HepG2 (cell line): ENCODE data around the gene ZBTB43. TPM values are rescaled to one million over a fixed set of nuclear protein-coding genes. Genes with fewer than 3 reads are reported as not detected.
A peak's percentile ranks its signal among the peaks of the same experiment; 100 is the strongest.

Experiments used
- ARNT2 ChIP-seq: sonication (generic); formaldehyde crosslinking; IDR thresholded peaks from 2 replicates; pipeline ENCODE4 v1.8.0; 2022; ENCODE audit warnings: mild to moderate bottlenecking, low read depth, missing genetic modification reagents, moderate library complexity
- ATF1 ChIP-seq: IDR thresholded peaks from 2 replicates; pipeline ENCODE4 v1.6.1; 2016; ENCODE audit warnings: mild to moderate bottlenecking, control low read depth
- CERS6 ChIP-seq: sonication (generic); formaldehyde crosslinking; IDR thresholded peaks from 2 replicates; pipeline ENCODE4 v1.5.0; 2020; ENCODE audit warnings: missing genetic modification reagents
- CREM ChIP-seq, 2 experiments: sonication (generic) in 1 of 2; formaldehyde crosslinking in 1 of 2; IDR thresholded peaks; 2 replicates each; pipeline versions ENCODE4 v1.4.0 to v1.6.1; 2016 to 2020; ENCODE audit warnings: antibody characterized with exemption in 1 of 2, mild to moderate bottlenecking in 1 of 2, missing genetic modification reagents in 1 of 2
- DZIP1 ChIP-seq: sonication (generic); formaldehyde crosslinking; IDR thresholded peaks from 2 replicates; pipeline ENCODE4 v1.5.0; 2020; ENCODE audit warnings: mild to moderate bottlenecking, missing genetic modification reagents
- JUNB ChIP-seq: sonication (generic); formaldehyde crosslinking; IDR thresholded peaks from 2 replicates; pipeline ENCODE4 v1.8.0; 2022; ENCODE audit warnings: missing genetic modification reagents, mild to moderate bottlenecking, borderline replicate concordance
- MIXL1 ChIP-seq: IDR thresholded peaks from 2 replicates; pipeline ENCODE4 v1.6.1; 2016
- NFIB ChIP-seq: sonication (generic); formaldehyde crosslinking; IDR thresholded peaks from 2 replicates; pipeline ENCODE4 v1.9.0; 2021; ENCODE audit warnings: missing genetic modification reagents, mild to moderate bottlenecking, borderline replicate concordance
- NR1H2 ChIP-seq: sonication (generic); formaldehyde crosslinking; IDR thresholded peaks from 2 replicates; pipeline ENCODE4 v1.8.1; 2022; ENCODE audit warnings: low read depth, missing genetic modification reagents, borderline replicate concordance
- PHB2 ChIP-seq: fragments of 450-650 bp; IDR thresholded peaks from 2 replicates; pipeline ENCODE4 v1.6.1; 2018; ENCODE audit not compliant: partially characterized antibody
- RCOR2 ChIP-seq: IDR thresholded peaks from 2 replicates; pipeline ENCODE4 v1.6.1; 2016; ENCODE audit warnings: missing biosample characterization, missing genetic modification reagents
- SAFB2 ChIP-seq: sonication (generic); formaldehyde crosslinking; IDR thresholded peaks from 2 replicates; pipeline ENCODE4 v1.5.1; 2020; ENCODE audit warnings: missing genetic modification reagents, low read depth, mild to moderate bottlenecking, borderline replicate concordance
- SCMH1 ChIP-seq: sonication (generic); formaldehyde crosslinking; IDR thresholded peaks from 2 replicates; pipeline ENCODE4 v1.9.0; 2021; ENCODE audit warnings: missing genetic modification reagents, mild to moderate bottlenecking, borderline replicate concordance
- SRSF4 ChIP-seq: fragments of 200-400 bp; formaldehyde crosslinking; IDR thresholded peaks from one replicate; pipeline ENCODE4 v1.6.1; 2018; ENCODE audit warnings: mild to moderate bottlenecking, low read depth, low read length, moderate library complexity; ENCODE audit not compliant: poor library complexity, severe bottlenecking
- ZNF543 ChIP-seq: sonication (generic); formaldehyde crosslinking; IDR thresholded peaks from 2 replicates; pipeline ENCODE4 v1.4.0; 2020; ENCODE audit warnings: mild to moderate bottlenecking, missing genetic modification reagents
- ZNF572 ChIP-seq: sonication (generic); formaldehyde crosslinking; IDR thresholded peaks from 2 replicates; pipeline ENCODE4 v1.5.1; 2020; ENCODE audit warnings: mild to moderate bottlenecking, missing genetic modification reagents
- ZNF770 ChIP-seq: sonication (generic); formaldehyde crosslinking; IDR thresholded peaks from 2 replicates; pipeline ENCODE4 v1.5.0; 2020; ENCODE audit warnings: mild to moderate bottlenecking, missing genetic modification reagents
- ZNF816 ChIP-seq: sonication (generic); formaldehyde crosslinking; IDR thresholded peaks from 2 replicates; pipeline ENCODE4 v1.8.0; 2022; ENCODE audit warnings: missing genetic modification reagents, mild to moderate bottlenecking, borderline replicate concordance
- ZSCAN5A ChIP-seq: sonication (generic); formaldehyde crosslinking; IDR thresholded peaks from 2 replicates; pipeline ENCODE4 v1.8.0; 2022; ENCODE audit warnings: mild to moderate bottlenecking, missing genetic modification reagents, borderline replicate concordance
- polyA plus RNA-seq, 8 experiments: library from polyadenylated mRNA; depleted of rRNA in 3 of 8; stranded (reverse) in 7 of 8; unstranded in 1 of 8; fragments of >200 nt; fragmentation: Illumina TruSeq in 4 of 8; extraction: Trizol in 4 of 8; gene quantifications; 2 replicates each; pipeline versions ENCODE4 v1.2.1 to v1.2.3, GENCODE V29; 2011 to 2016; ENCODE audit warnings: low read depth in 4 of 8, missing spikeins in 1 of 8, mixed read lengths in 1 of 8; ENCODE audit not compliant: insufficient read depth in 1 of 8
- total RNA-seq, 5 experiments: library from RNA; depleted of rRNA; stranded (reverse); fragments of >200 nt; fragmentation: Illumina TruSeq; extraction: Trizol; gene quantifications; 2 replicates each; pipeline ENCODE4 v1.2.3, GENCODE V29; 2016; ENCODE audit warnings: low read depth in 1 of 5
- TF ChIP-seq, protein P1 (sequence below): fragments of 450-650 bp; IDR thresholded peaks from 2 replicates; pipeline ENCODE4 v1.6.1; 2016

ZBTB43 gene
- total and polyA plus RNA-seq, 2 of the 13 experiments (the other 11 are each of a cell fraction or from before 2014, with no cell fraction given) = 7.1 to 31.4 TPM

GRCh38 chr9:126804696-126805553 lies at the start of gene ZBTB43 (continued):
- TF ChIP-seq DZIP1 (no peak), ATF1 (CRISPR knock-in tag) (no peak), MIXL1 (CRISPR knock-in tag) (no peak), ZNF816 (no peak), ZSCAN5A (CRISPR knock-in tag) (peak; percentile 89), CREM (IDR thresholded peaks at IDR 0.05) (peak; percentile 83), CREM (CRISPR knock-in tag; IDR thresholded peaks at IDR 0.05) (no peak), SAFB2 (CRISPR knock-in tag) (no peak; the same call in 1 of the 2 replicates), RCOR2 (CRISPR knock-in tag) (no peak; the same call in 1 of the 2 replicates), JUNB (CRISPR knock-in tag) (no peak), ZNF543 (CRISPR knock-in tag) (no peak), SCMH1 (CRISPR knock-in tag) (no peak), ZNF770 (CRISPR knock-in tag) (peak; percentile 17; the same call in 1 of the 2 replicates), ARNT2 (CRISPR knock-in tag) (no peak; the same call in 1 of the 2 replicates), NFIB (CRISPR knock-in tag) (no peak), PHB2 (no peak), ZNF572 (CRISPR knock-in tag) (no peak; the same call in 1 of the 2 replicates), CERS6 (no peak), SRSF4 (no peak), NR1H2 (no peak)
- TF ChIP-seq, protein P1, sequence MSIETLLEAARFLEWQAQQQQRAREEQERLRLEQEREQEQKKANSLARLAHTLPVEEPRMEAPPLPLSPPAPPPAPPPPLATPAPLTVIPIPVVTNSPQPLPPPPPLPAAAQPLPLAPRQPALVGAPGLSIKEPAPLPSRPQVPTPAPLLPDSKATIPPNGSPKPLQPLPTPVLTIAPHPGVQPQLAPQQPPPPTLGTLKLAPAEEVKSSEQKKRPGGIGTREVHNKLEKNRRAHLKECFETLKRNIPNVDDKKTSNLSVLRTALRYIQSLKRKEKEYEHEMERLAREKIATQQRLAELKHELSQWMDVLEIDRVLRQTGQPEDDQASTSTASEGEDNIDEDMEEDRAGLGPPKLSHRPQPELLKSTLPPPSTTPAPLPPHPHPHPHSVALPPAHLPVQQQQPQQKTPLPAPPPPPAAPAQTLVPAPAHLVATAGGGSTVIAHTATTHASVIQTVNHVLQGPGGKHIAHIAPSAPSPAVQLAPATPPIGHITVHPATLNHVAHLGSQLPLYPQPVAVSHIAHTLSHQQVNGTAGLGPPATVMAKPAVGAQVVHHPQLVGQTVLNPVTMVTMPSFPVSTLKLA = peak; percentile 28; the same call in 1 of the 2 replicates
